IMR-90 (cell line): ENCODE results near the gene JAKMIP1. TPM values are rescaled to one million over a fixed set of nuclear protein-coding genes. Genes with fewer than 3 reads are reported as not detected.

Source experiments
- ATAC-seq: fragments of 200-7000 bp; cut with Tn5 transposase; 2 replicates; pipeline ENCODE4 v1.9.1; 2020; ENCODE audit warnings: low read depth, mild to moderate bottlenecking, moderate library complexity
- BruUV-seq: library from RNA; stranded (reverse); fragments of 400-500 nt; replicated peaks from 2 replicates; lab custom pipeline; 2021; lab: Mats Ljungman, UMichigan
- CTCF ChIA-PET: fragments of 300-600 bp; formaldehyde crosslinking; extraction: SDS; loops from one replicate; lab custom pipeline; 2021; ENCODE audit warnings: antibody characterized with exemption; lab: Yijun Ruan, JAX
- POLR2A ChIA-PET: fragments of 300-600 bp; sonication (Branson Sonifier 250); formaldehyde crosslinking; loops from one replicate; lab custom pipeline; 2022; ENCODE audit warnings: antibody characterized with exemption; ENCODE audit not compliant: unreplicated experiment; lab: Charles Lee
- DNase-seq: peaks from one replicate; pipeline ENCODE4 v3.0.0; 2013
- H2AFZ ChIP-seq: replicated peaks from 2 replicates; pipeline ENCODE3; 2013; ENCODE audit warnings: low read length, mild to moderate bottlenecking; ENCODE audit not compliant: poor library complexity
- H2AK5ac ChIP-seq: 2 replicates; pipeline ENCODE4 v1.6.1; 2013; ENCODE audit warnings: low read depth, low read length, inconsistent platforms
- H2AK9ac ChIP-seq: replicated peaks from 2 replicates; pipeline ENCODE3; 2013; ENCODE audit warnings: mild to moderate bottlenecking, low read depth, low read length, moderate library complexity; ENCODE audit not compliant: poor library complexity
- H2BK120ac ChIP-seq: 2 replicates; pipeline ENCODE4 v1.6.1; 2013; ENCODE audit warnings: low read depth, low read length, inconsistent platforms
- H2BK15ac ChIP-seq: 3 replicates; pipeline ENCODE4 v1.6.1; 2013; ENCODE audit warnings: low read depth, low read length, inconsistent platforms
- H2BK20ac ChIP-seq: 2 replicates; pipeline ENCODE4 v1.6.1; 2013; ENCODE audit warnings: low read depth, mild to moderate bottlenecking, inconsistent platforms, low read length, moderate library complexity
- H2BK5ac ChIP-seq: 2 replicates; pipeline ENCODE4 v1.6.1; 2013; ENCODE audit warnings: mild to moderate bottlenecking, low read depth, low read length, inconsistent platforms; ENCODE audit not compliant: poor library complexity, severe bottlenecking
- H3K14ac ChIP-seq: replicated peaks from 2 replicates; pipeline ENCODE4 v1.6.1; 2013; ENCODE audit warnings: low read depth, low read length, inconsistent platforms
- H3K18ac ChIP-seq: 2 replicates; pipeline ENCODE4 v1.6.1; 2013; ENCODE audit warnings: low read depth, low read length, control low read depth
- H3K23ac ChIP-seq: 2 replicates; pipeline ENCODE4 v1.6.1; 2013; ENCODE audit warnings: low read depth, low read length, inconsistent platforms
- H3K27ac ChIP-seq: 2 replicates; pipeline ENCODE4 v1.5.1; 2013; ENCODE audit warnings: mild to moderate bottlenecking, control low read depth, low read length; ENCODE audit not compliant: insufficient read depth
- H3K27me3 ChIP-seq: 2 replicates; pipeline ENCODE4 v1.6.1; 2013; ENCODE audit warnings: low read length; ENCODE audit not compliant: control insufficient read depth, insufficient read depth
- H3K36me3 ChIP-seq: 2 replicates; pipeline ENCODE4 v1.6.1; 2013; ENCODE audit warnings: low read length, mixed read lengths; ENCODE audit not compliant: control insufficient read depth, insufficient read depth
- H3K4ac ChIP-seq: 2 replicates; pipeline ENCODE4 v1.6.1; 2013; ENCODE audit warnings: low read depth, low read length, inconsistent platforms
- H3K4me1 ChIP-seq: 2 replicates; pipeline ENCODE4 v1.6.1; 2013; ENCODE audit warnings: low read length, mixed read lengths; ENCODE audit not compliant: control insufficient read depth, insufficient read depth
- H3K4me2 ChIP-seq: 2 replicates; pipeline ENCODE4 v1.6.1; 2013; ENCODE audit warnings: low read depth, mild to moderate bottlenecking, control low read depth, low read length, moderate library complexity
- H3K4me3 ChIP-seq: 2 replicates; pipeline ENCODE4 v1.5.1; 2013; ENCODE audit warnings: low read depth, mild to moderate bottlenecking, control low read depth, low read length, moderate library complexity; ENCODE audit not compliant: insufficient read depth
- H3K56ac ChIP-seq: 2 replicates; pipeline ENCODE4 v1.6.1; 2013; ENCODE audit warnings: low read length, inconsistent platforms; ENCODE audit not compliant: insufficient read depth; ENCODE audit errors: extremely low read depth
- H3K79me1 ChIP-seq, 2 experiments: 2 replicates each; pipeline ENCODE4 v1.6.1; 2013; ENCODE audit warnings: low read length in 2 of 2, inconsistent platforms in 1 of 2, low read depth in 1 of 2
- H3K9ac ChIP-seq: 2 replicates; pipeline ENCODE4 v1.6.1; 2013; ENCODE audit warnings: low read depth, low read length, control low read depth
- H3K9me1 ChIP-seq: 2 replicates; pipeline ENCODE4 v1.6.1; 2013; ENCODE audit warnings: low read length, inconsistent platforms; ENCODE audit not compliant: insufficient read depth
- H3K9me3 ChIP-seq: 2 replicates; pipeline ENCODE4 v1.6.1; 2013; ENCODE audit warnings: low read length; ENCODE audit not compliant: control insufficient read depth, insufficient read depth
- H4K20me1 ChIP-seq: 2 replicates; pipeline ENCODE4 v1.6.1; 2013; ENCODE audit warnings: low read length, inconsistent platforms; ENCODE audit not compliant: insufficient read depth
- H4K5ac ChIP-seq: 2 replicates; pipeline ENCODE4 v1.6.1; 2013; ENCODE audit warnings: mild to moderate bottlenecking, low read depth, low read length, control low read depth
- H4K8ac ChIP-seq, 2 experiments: 2 replicates each; pipeline ENCODE4 v1.6.1; 2013; ENCODE audit warnings: low read depth in 2 of 2, low read length in 2 of 2, control low read depth in 1 of 2, inconsistent platforms in 1 of 2
- H4K91ac ChIP-seq: 2 replicates; pipeline ENCODE4 v1.6.1; 2013; ENCODE audit warnings: low read depth, low read length, inconsistent platforms; ENCODE audit not compliant: insufficient read depth
- NFE2L2 ChIP-seq: fragments of 150-350 bp; IDR thresholded peaks from 2 replicates; pipeline ENCODE4 v1.6.1; 2016; ENCODE audit warnings: low read depth, mild to moderate bottlenecking, low read length
- WGBS, 2 experiments: methylation state at CpG; one replicate each; pipeline versions ENCODE4 v1.1.5 to v1.1.7; 2013; ENCODE audit warnings: missing lambda C conversion rate in 2 of 2; ENCODE audit not compliant: insufficient read length in 1 of 2; ENCODE audit errors: extremely low coverage in 2 of 2; 5-methylcytosine and 5-hydroxymethylcytosine counted together
- dilution Hi-C: fragments of 300-500 bp; cut with HindIII; formaldehyde crosslinking; loops from one replicate; pipeline ENCODE4 v1.14.3; 2018; ENCODE audit warnings: low sequenced_read_pairs; ENCODE audit not compliant: unreplicated experiment
- in situ Hi-C: fragments of 300-500 bp; cut with MboI; formaldehyde crosslinking; loops from 3 replicates; pipeline ENCODE4 v1.14.3; 2019; ENCODE audit warnings: low sequenced_read_pairs, inconsistent platforms, mixed read lengths
- intact Hi-C: fragments of 100-400 bp; cut with micrococcal nuclease; formaldehyde crosslinking; loops from 2 replicates; pipeline ENCODE4 v1.10.0; 2022
- polyA plus RNA-seq, 3 experiments: library from polyadenylated mRNA; depleted of rRNA; stranded (reverse); fragments of >200 nt; gene quantifications; 2 replicates each; pipeline ENCODE4 v1.2.3, GENCODE V29; 2012; ENCODE audit warnings: low replicate concordance in 1 of 3
- total RNA-seq: library from RNA; depleted of rRNA; stranded (reverse); fragments of >200 nt; gene quantifications from 2 replicates; pipeline ENCODE4 v1.2.3, GENCODE V29; 2012

JAKMIP1 gene
- total and polyA plus RNA-seq, 2 of the 4 experiments (the other 2 are of a cell fraction), result not detected

DNA sequence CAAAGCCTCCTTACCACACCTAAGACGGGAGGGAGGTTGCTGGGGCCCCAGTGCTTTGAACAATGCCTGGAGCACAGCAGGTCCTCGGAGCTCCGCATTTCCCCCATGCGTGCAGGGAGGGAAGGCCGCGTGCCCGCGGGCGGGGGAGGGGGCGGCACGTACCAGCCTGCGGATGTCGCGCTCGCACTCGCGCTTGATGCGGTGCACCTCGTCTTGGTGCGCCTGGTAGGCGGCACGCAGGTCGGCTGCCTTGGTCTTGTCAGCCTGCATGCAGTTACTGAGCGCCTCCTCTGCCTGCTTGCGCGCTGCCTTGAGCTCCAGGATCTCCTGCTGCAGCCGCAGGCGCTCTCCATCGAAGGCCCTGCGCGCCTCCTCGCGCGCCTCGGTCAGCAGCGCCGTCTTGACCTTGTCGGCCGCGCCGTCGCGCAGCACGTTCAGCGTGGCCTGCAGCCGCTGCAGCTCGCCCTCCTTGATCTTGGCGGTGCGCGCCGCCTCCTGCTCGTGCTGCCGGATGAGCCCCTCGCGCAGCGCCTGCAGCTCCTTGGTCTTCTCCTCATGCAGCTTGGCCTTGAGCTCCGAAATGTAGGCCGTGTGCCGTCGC lies 94.9 kb downstream of the JAKMIP1 start:
- CTCF ChIA-PET, result no interaction called here
- H3K9me1 ChIP-seq, result no peaks in the 10 kb centered on the region
- H4K8ac ChIP-seq, result no peak overlapping the region
- no peaks in the 10 kb centered on the region for H3K79me1 ChIP-seq
- H3K27me3 ChIP-seq, result no peaks in the 10 kb centered on the region
- POLR2A ChIA-PET, result no interaction called here
- dilution Hi-C loops (no loop called here), in situ Hi-C loops (no loop called here), intact Hi-C loops (no loop called here)
- H3K4me2 ChIP-seq, result no peak overlapping the region
- H4K91ac ChIP-seq, result no peak overlapping the region
- H4K20me1 ChIP-seq, result no peaks in the 10 kb centered on the region
- no peak overlapping the region for H2BK120ac ChIP-seq
- H2AK9ac ChIP-seq, result no peak overlapping the region
- H3K9me3 ChIP-seq, result no peaks in the 10 kb centered on the region
- H3K36me3 ChIP-seq, result no peaks in the 10 kb centered on the region
- ATAC-seq (no peak), DNase-seq (no peak)
- no peak overlapping the region for H3K18ac ChIP-seq
- H4K5ac ChIP-seq, result no peak overlapping the region
- H3K4me1 ChIP-seq, result no peaks in the 10 kb centered on the region
- no peak overlapping the region for H3K4me3 ChIP-seq
- H3K27ac ChIP-seq, result no peak overlapping the region
- no peak overlapping the region for H2AFZ ChIP-seq
- no peak overlapping the region for H2BK15ac ChIP-seq
- no peak overlapping the region for H3K4ac ChIP-seq
- H3K56ac ChIP-seq, result no peak overlapping the region
- no peak overlapping the region for H2BK5ac ChIP-seq
- no peak overlapping the region for H3K14ac ChIP-seq
- BruUV-seq, result no TSS peak
- H2AK5ac ChIP-seq, result no peak overlapping the region
- no peak for TF ChIP-seq NFE2L2
- 51% methylated on average over 55 of the region's 60 CpGs; no CpG with 5 or more reads in 1 of the 2 experiments for WGBS, 2 experiments
- no peak overlapping the region for H2BK20ac ChIP-seq
- H3K9ac ChIP-seq, result no peak overlapping the region
- H3K23ac ChIP-seq, result no peak overlapping the region
